Chondrocyte (in vitro differentiated cells): ENCODE results near the gene COPS2. TPM values are rescaled to one million over a fixed set of nuclear protein-coding genes. Genes with fewer than 3 reads are reported as not detected.

Experiments
- DNase-seq: peaks from one replicate; pipeline ENCODE4 v3.0.0; 2021; ENCODE audit warnings: mixed read lengths, low spot score
- H3K27ac Mint-ChIP-seq: one replicate; pipeline ENCODE4 v1.8.0; 2021; ENCODE audit warnings: mild to moderate bottlenecking, moderate library complexity, mixed read lengths; ENCODE audit not compliant: unreplicated experiment
- H3K27me3 Mint-ChIP-seq: 2 replicates; pipeline ENCODE4 v1.8.0; 2021; ENCODE audit warnings: low read depth, mixed read lengths
- H3K36me3 Mint-ChIP-seq: 2 replicates; pipeline ENCODE4 v1.8.0; 2021; ENCODE audit warnings: low read depth, mixed read lengths
- H3K4me1 Mint-ChIP-seq: 2 replicates; pipeline ENCODE4 v1.8.0; 2021; ENCODE audit warnings: low read depth, mild to moderate bottlenecking, mixed read lengths
- H3K4me3 Mint-ChIP-seq: one replicate; pipeline ENCODE4 v1.8.0; 2021; ENCODE audit warnings: mild to moderate bottlenecking, moderate library complexity, mixed read lengths; ENCODE audit not compliant: unreplicated experiment
- H3K9me3 Mint-ChIP-seq: 2 replicates; pipeline ENCODE4 v1.8.0; 2021; ENCODE audit warnings: low read depth, mixed read lengths
- total RNA-seq: library from RNA; stranded (reverse); gene quantifications from 3 replicates; pipeline ENCODE4 v1.2.1, GENCODE V29; 2021
- TF ChIP-seq, protein P1 (sequence below): fragments of 200-600 bp; sonication (generic); IDR thresholded peaks from 2 replicates; pipeline ENCODE4 v1.5.0; 2021; ENCODE audit warnings: antibody characterized with exemption, mild to moderate bottlenecking, moderate library complexity

The COPS2 gene
- total RNA-seq, 1 donor from 2014 or later: 67.2 TPM

DNA sequence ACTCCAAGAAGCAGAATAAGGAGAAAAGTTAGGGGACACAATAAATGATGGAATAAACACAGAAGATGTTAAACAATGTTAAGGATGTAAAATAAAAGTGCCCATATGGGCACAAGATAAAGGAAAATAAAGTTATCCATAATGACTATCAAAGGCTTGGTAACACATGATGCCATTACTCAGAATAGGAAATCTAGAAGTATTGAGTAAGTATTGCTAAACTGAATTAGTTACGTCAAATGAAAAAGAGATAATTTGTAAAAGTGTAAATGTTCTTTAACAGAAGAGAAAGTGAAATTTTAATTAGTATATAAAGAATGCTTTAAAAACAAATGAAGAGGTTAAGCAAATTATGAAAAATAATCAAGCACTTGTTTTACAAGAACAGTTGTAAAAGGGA is 6.7 kb downstream of the COPS2 start:
- peak overlapping the region; percentile 29 for H3K27ac Mint-ChIP-seq
- no peaks in the 10 kb centered on the region for H3K27me3 Mint-ChIP-seq
- H3K4me1 Mint-ChIP-seq: peaks cover 47% of the 10 kb centered on the region
- TF ChIP-seq, protein P1, sequence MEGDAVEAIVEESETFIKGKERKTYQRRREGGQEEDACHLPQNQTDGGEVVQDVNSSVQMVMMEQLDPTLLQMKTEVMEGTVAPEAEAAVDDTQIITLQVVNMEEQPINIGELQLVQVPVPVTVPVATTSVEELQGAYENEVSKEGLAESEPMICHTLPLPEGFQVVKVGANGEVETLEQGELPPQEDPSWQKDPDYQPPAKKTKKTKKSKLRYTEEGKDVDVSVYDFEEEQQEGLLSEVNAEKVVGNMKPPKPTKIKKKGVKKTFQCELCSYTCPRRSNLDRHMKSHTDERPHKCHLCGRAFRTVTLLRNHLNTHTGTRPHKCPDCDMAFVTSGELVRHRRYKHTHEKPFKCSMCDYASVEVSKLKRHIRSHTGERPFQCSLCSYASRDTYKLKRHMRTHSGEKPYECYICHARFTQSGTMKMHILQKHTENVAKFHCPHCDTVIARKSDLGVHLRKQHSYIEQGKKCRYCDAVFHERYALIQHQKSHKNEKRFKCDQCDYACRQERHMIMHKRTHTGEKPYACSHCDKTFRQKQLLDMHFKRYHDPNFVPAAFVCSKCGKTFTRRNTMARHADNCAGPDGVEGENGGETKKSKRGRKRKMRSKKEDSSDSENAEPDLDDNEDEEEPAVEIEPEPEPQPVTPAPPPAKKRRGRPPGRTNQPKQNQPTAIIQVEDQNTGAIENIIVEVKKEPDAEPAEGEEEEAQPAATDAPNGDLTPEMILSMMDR: no peak
- no peak overlapping the region for H3K4me3 Mint-ChIP-seq
- no peak for DNase-seq
- peaks cover 3% of the 10 kb centered on the region for H3K36me3 Mint-ChIP-seq
- H3K9me3 Mint-ChIP-seq: no peaks in the 10 kb centered on the region

DNA sequence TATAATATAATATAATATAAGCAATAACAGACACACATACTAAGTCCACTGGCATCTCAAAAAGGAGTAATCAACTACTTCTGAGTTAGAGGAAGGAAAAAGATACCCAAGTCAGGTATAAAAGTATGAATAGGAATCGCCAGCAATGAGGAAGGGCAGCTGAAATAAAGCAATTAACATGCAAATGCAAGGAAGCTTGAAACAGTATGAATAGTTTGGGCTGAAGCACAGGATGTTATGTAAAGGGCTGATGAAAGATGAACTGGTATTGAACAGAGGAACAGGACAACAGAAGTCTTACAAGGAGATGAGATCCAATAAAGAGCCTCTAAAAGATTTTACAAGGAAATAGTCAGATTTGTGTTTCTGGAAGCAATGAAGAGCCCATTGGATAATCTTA is 7.1 kb downstream of the COPS2 start:
- Mint-ChIP-seq H3K4me1 (peaks cover 43% of the 10 kb centered on the region), H3K27me3 (no peaks in the 10 kb centered on the region), H3K27ac (peak overlapping the region; percentile 29), H3K9me3 (no peaks in the 10 kb centered on the region), H3K36me3 (peaks cover 3% of the 10 kb centered on the region), H3K4me3 (no peak overlapping the region)
- TF ChIP-seq, protein P1: no peak
- no peak for DNase-seq

DNA sequence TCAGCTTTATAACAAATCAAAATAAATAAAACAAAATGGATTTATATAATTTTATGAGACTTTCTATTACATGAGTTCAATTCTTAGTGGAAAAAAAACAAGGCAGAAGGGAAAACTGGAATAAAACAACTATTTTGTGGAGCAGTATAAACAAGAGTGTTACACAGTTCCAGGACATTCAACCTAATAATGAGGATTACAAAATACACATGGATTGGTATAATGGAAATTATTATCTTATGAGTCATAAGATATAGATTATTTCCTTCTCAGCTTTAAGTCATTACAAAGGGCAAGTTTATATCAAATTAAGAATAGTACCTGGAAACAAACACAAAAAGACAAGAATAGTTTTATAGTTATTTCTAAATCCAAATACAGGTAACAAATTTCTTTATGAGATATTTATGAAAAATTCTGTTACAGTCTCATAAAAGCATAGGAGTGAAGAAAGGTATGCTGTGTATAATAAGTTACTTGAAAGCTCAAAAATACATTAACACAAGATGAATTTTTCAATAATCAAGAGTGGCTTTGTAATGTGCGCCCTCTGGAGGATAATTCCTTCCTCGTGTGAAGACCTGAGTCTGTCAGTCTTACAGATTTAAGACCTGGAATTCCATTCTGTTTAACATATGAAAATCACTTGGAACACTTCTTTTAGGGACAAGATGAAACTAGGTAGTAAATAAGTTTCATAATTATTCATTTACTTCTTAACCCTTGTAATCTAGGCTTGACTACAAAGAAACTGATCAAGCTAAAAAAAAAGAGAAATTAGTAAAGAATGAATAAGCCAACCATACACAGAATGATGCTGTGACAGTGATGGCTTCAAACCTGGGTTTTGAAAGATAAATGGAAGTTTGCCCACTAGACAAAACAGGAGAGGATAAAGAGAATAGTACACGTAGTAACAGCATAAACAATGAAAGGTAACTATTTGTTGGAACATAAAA is 9.5 kb downstream of the COPS2 start:
- Mint-ChIP-seq H3K27ac (peak overlapping the region; percentile 43), H3K4me3 (no peak overlapping the region), H3K27me3 (no peaks in the 10 kb centered on the region), H3K4me1 (peaks cover 32% of the 10 kb centered on the region), H3K9me3 (no peaks in the 10 kb centered on the region), H3K36me3 (peaks cover 15% of the 10 kb centered on the region)
- DNase-seq: no peak
- TF ChIP-seq, protein P1: peak; percentile 97

DNA sequence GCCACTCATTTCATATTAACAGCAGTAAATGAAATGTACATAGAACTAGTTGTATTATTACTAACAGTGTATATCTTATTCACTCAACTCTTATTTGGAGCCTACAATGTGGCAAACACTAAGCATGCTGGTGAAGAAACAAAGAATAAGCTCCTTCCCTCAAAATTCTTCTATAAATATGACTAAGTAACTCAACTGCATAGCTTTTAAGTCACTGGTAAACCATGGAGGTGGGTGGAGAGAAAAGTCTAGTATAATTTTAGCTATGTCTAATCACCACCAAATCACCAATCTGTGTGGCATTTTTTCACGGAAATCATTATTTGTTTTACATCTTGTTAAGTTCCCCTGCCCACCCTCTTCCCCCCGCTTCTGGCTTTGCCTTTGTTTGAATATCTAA is 17.5 kb downstream of the COPS2 start:
- Mint-ChIP-seq H3K9me3 (no peaks in the 10 kb centered on the region), H3K4me1 (peaks cover 26% of the 10 kb centered on the region), H3K27me3 (no peaks in the 10 kb centered on the region), H3K36me3 (peaks cover 23% of the 10 kb centered on the region), H3K27ac (peak overlapping the region; percentile 49), H3K4me3 (no peak overlapping the region)
- no peak for DNase-seq
- TF ChIP-seq, protein P1: no peak

DNA sequence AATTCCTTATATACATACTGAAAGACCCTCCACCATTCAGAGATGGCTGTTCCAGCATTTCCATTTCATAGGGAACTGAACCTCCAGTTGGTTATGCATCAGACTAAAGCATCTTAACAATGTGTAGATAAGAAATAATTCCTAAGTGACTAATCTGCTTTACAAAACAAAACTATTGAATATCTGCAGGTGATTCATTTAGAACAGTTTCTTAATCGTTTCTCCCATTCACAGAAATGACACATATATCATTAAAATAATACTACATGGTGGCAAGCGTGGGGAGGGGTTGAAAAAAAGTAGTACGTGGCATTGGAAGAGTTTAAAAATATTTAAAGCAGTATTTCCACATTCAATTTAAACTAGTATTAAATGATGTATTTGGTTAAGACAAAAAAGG is 19.5 kb downstream of the COPS2 start:
- H3K9me3 Mint-ChIP-seq: no peaks in the 10 kb centered on the region
- H3K36me3 Mint-ChIP-seq: peaks cover 23% of the 10 kb centered on the region
- no peak for DNase-seq
- no peak overlapping the region for H3K4me3 Mint-ChIP-seq
- peaks cover 26% of the 10 kb centered on the region for H3K4me1 Mint-ChIP-seq
- H3K27me3 Mint-ChIP-seq: no peaks in the 10 kb centered on the region
- peak overlapping the region; percentile 89 for H3K27ac Mint-ChIP-seq
- TF ChIP-seq, protein P1: no peak
